ENCODE results near the gene SELENOM.

SELENOM gene

DNA sequence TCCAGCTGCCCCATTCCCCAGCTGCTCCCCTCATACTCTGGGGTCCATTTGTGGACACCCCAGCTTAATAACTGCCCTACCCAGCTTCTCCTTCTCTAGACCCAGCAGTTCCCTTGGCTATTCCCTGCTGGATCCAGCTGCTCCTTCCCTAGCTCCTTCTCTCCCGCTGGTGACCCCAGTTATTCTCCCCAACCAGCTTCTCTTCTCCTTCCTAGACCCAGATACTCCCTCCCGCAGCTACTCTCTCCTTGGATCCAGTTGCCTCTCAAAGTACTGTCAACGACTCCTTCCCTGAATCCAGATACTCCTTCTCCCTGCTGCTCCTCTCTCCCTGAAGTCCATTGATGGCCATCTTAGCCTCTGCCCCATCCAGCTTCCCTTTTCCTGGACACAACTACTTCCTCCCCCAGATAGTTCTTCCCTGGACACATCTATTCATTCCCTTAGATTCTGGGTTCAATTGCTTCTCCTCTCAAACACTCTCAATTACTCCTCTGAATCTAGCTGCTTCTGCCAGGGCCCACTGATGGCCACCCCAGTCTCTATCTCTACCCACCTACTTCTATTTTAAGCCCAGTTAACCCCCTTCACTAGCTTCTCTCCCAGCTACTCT lies 11.6 kb downstream of the SELENOM start:
- H3K27me3 ChIP-seq (ENCODE audit: control insufficient read depth, insufficient read depth, low read length), result no peaks in the 10 kb centered on the region
- no peak overlapping the region for H3K4me3 ChIP-seq (ENCODE audit: low read length)
- no peaks in the 10 kb centered on the region for H3K4me1 ChIP-seq (ENCODE audit: control insufficient read depth, insufficient read depth, low read length)
- H3K4me2 ChIP-seq (ENCODE audit: low read length), result no peak overlapping the region
- no peaks in the 10 kb centered on the region for H3K9me3 ChIP-seq (replicated peaks; ENCODE audit: low read length)
- H3K36me3 ChIP-seq (ENCODE audit: insufficient read depth, low read length), result peaks cover 93% of the 10 kb centered on the region
- no peak overlapping the region for H3K9ac ChIP-seq (ENCODE audit: low read depth, low read length)

DNA sequence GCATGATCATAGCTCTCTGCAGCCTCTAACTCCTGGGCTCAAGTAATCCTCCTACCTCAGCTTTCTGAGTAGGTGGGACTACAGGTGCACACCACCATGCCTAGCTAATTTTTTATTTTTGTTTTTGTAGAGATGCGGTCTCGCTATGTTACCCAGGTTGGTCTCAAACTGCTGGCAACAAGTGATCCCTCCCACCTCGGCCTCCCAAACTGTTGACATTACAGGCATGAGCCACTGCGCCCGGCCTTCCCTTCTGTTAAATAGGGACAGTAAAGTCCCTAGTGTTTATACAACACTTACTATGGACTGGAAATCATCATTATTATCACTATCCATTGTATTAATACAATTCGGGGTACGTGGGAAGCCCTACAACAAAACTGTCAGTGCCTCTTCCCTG lies 12.6 kb downstream of the SELENOM start:
- no peaks in the 10 kb centered on the region for H3K9me3 ChIP-seq (replicated peaks; ENCODE audit: low read length)
- no peak overlapping the region for H3K9ac ChIP-seq (ENCODE audit: low read depth, low read length)
- no peak overlapping the region for H3K4me2 ChIP-seq (ENCODE audit: low read length)
- peaks cover 95% of the 10 kb centered on the region for H3K36me3 ChIP-seq (ENCODE audit: insufficient read depth, low read length)
- H3K4me1 ChIP-seq (ENCODE audit: control insufficient read depth, insufficient read depth, low read length), result no peaks in the 10 kb centered on the region
- no peaks in the 10 kb centered on the region for H3K27me3 ChIP-seq (ENCODE audit: control insufficient read depth, insufficient read depth, low read length)
- no peak overlapping the region for H3K4me3 ChIP-seq (ENCODE audit: low read length)

DNA sequence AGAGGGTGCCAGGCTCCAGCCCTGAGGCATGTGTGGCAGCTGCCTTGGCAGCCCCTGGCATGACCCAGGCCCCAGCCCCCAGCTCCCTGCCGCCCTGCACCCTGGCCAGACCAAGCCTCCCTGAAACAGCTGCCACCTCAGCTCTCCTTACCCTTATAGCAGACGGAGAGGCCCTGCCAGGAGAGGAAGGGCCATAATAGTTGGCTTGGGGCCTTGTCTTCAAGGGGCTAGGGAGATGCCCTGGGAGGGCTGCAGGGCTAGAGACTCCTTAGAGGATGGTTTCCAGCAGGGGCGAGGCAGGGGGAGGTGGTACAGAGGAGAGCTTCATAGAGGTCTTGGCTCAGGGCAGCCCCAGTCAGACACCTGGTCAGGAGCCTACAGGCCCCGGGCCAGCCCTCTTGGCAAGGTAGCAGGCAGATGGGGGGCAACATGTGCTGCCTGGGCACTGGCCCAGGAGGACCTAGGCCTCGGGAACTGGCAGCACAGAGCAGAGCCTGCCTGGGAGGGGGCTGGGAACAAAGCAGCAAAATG lies 13.3 kb downstream of the SELENOM start:
- Histone ChIP-seq H3K9me3 (replicated peaks; ENCODE audit: low read length) (no peaks in the 10 kb centered on the region), H3K27me3 (ENCODE audit: control insufficient read depth, insufficient read depth, low read length) (no peaks in the 10 kb centered on the region), H3K4me2 (ENCODE audit: low read length) (no peak overlapping the region), H3K4me3 (ENCODE audit: low read length) (no peak overlapping the region), H3K36me3 (ENCODE audit: insufficient read depth, low read length) (peaks cover 95% of the 10 kb centered on the region), H3K4me1 (ENCODE audit: control insufficient read depth, insufficient read depth, low read length) (no peaks in the 10 kb centered on the region), H3K9ac (ENCODE audit: low read depth, low read length) (no peak overlapping the region)

DNA sequence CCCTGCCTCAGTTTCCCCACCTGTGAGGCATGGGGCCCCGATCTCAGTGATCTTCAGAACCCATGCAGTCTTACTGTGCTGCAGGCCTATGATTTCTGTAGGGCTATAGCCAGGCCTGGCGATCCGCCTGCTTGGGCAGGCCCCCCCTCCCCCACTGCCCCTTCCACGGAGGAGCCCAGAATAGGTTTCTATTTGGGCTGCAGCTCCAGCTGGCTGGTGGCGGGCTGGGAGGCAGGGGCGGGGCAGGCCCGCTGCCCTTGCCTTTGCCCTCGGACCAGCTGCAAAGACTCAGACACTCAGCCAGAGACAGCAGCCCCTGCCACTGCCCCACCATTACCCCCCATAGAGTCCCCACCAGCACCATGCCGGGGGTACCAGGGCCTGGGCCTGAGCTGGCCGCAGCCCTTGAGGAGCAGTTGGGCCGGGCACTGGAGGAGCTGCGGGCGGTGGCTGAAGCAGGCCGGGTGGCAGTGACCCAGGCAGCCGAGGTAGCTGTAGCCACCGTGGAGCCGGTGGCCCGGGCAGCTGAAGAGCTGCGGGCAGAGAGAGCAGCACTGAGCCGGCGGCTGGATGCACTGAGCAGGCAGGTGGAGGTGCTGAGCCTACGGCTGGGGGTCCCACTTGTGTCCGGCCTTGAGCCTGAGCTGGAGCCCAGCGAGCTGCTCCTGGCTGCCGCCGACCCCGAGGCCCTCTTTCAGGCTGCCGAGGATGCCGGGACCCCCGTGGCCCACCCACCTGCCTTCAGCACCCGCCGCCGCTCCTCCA lies 14.1 kb downstream of the SELENOM start:
- Histone ChIP-seq H3K4me3 (ENCODE audit: low read length) (no peak overlapping the region), H3K4me2 (ENCODE audit: low read length) (no peak overlapping the region), H3K36me3 (ENCODE audit: insufficient read depth, low read length) (peaks cover 97% of the 10 kb centered on the region), H3K9ac (ENCODE audit: low read depth, low read length) (no peak overlapping the region), H3K27me3 (ENCODE audit: control insufficient read depth, insufficient read depth, low read length) (no peaks in the 10 kb centered on the region), H3K4me1 (ENCODE audit: control insufficient read depth, insufficient read depth, low read length) (no peaks in the 10 kb centered on the region), H3K9me3 (replicated peaks; ENCODE audit: low read length) (no peaks in the 10 kb centered on the region)

DNA sequence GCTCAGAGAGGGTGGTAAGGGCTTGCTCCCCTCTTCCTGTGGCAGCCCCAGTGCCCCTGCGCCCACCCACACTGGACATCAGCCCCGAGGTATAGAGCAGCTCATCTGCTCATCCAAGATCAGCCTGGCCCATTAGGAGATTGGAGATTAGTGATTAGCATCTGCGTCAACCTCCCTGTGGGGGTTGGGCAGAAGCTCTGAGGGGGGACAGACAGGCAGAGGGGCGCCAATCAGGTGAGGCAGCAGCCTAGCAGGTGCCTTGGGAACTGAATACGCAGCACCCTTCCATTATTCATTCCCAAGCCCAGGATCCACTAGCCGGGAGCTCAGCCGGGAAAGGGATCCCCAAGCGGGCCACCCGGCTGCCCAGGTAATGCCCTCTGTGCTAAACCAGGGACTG lies 15.2 kb downstream of the SELENOM start:
- H3K4me1 ChIP-seq (ENCODE audit: control insufficient read depth, insufficient read depth, low read length), result no peaks in the 10 kb centered on the region
- no peaks in the 10 kb centered on the region for H3K27me3 ChIP-seq (ENCODE audit: control insufficient read depth, insufficient read depth, low read length)
- no peak overlapping the region for H3K4me2 ChIP-seq (ENCODE audit: low read length)
- no peak overlapping the region for H3K9ac ChIP-seq (ENCODE audit: low read depth, low read length)
- H3K9me3 ChIP-seq (replicated peaks; ENCODE audit: low read length), result no peaks in the 10 kb centered on the region
- H3K4me3 ChIP-seq (ENCODE audit: low read length), result no peak overlapping the region
- H3K36me3 ChIP-seq (ENCODE audit: insufficient read depth, low read length), result peaks cover 98% of the 10 kb centered on the region

DNA sequence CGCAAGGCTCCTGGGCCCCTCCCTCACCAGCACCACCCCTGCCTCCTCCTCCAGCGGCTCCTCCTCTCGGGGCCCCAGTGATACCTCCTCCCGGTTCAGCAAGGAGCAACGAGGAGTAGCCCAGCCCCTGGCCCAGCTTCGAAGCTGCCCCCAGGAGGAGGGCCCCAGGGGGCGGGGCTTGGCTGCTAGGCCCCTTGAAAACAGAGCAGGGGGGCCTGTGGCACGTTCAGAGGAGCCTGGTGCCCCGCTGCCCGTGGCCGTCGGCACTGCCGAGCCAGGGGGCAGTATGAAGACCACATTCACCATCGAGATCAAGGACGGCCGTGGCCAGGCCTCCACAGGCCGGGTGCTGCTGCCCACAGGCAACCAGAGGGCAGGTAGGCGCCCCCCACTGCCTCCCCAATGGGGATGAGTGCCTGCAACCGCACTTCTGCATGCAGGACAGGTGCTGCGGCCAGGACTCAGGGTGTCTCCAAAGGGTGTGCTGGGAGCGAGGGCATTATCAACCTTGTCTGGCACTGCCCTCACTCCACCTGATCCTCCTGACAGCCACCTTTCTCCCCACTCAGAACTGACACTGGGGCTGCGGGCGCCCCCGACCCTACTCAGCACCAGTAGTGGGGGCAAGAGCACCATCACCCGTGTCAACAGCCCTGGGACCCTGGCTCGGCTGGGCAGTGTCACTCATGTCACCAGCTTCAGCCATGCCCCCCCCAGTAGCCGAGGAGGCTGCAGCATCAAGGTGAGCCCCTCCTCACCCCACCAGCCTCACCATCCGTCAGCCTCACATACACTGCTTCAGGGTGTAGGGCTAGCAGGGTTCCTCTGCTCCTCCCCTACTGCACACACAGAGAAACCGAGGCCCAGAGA lies 16.0 kb downstream of the SELENOM start:
- peaks cover 5% of the 10 kb centered on the region for H3K4me1 ChIP-seq (ENCODE audit: control insufficient read depth, insufficient read depth, low read length)
- no peak overlapping the region for H3K4me2 ChIP-seq (ENCODE audit: low read length)
- peaks cover 98% of the 10 kb centered on the region for H3K36me3 ChIP-seq (ENCODE audit: insufficient read depth, low read length)
- no peak overlapping the region for H3K4me3 ChIP-seq (ENCODE audit: low read length)
- no peaks in the 10 kb centered on the region for H3K27me3 ChIP-seq (ENCODE audit: control insufficient read depth, insufficient read depth, low read length)
- H3K9me3 ChIP-seq (replicated peaks; ENCODE audit: low read length), result no peaks in the 10 kb centered on the region
- H3K9ac ChIP-seq (ENCODE audit: low read depth, low read length), result no peak overlapping the region

DNA sequence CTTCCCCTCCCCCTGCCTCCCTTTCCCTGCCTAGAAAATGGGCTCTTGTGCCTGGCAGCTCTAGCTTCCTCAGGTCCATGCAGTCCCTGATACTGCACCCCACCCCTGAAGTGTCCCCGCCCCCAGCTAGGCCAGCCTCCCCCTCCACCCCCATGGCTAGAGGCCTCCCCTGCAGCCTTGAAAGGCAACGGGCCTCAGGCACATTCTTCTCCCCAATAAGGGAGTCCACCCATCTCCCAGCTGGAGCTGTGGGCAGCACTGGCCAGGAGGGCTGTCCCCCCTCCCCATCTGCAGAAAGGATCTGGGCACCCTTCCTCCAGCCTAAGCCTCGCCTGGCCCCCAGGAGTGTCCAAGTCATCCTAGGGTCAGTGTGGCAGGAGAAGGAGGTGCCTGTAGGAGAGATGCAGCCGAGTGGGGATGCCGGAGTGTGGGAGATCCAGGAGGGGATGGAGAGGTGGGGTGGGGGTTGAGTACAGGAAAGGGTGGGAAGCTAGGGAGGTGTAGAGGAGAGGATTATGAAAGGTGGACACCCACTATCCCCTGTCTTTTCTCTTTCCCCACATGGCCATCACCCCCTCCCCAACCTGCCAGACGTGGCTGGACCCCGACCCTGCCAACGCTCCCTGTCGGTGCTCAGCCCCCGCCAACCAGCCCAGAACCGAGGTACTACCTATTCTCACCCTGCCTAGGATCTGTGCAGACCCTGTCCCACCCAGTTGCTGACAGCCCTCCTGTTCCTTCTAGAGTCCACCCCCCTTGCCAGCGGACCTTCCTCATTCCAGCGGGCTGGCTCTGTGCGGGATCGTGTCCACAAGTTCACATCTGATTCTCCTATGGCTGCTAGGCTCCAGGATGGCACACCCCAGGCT lies 16.9 kb downstream of the SELENOM start:
- H3K27me3 ChIP-seq (ENCODE audit: control insufficient read depth, insufficient read depth, low read length), result no peaks in the 10 kb centered on the region
- no peak overlapping the region for H3K4me2 ChIP-seq (ENCODE audit: low read length)
- no peak overlapping the region for H3K4me3 ChIP-seq (ENCODE audit: low read length)
- H3K36me3 ChIP-seq (ENCODE audit: insufficient read depth, low read length), result peaks cover 98% of the 10 kb centered on the region
- H3K4me1 ChIP-seq (ENCODE audit: control insufficient read depth, insufficient read depth, low read length), result peaks cover 14% of the 10 kb centered on the region
- H3K9ac ChIP-seq (ENCODE audit: low read depth, low read length), result no peak overlapping the region
- H3K9me3 ChIP-seq (replicated peaks; ENCODE audit: low read length), result no peaks in the 10 kb centered on the region

DNA sequence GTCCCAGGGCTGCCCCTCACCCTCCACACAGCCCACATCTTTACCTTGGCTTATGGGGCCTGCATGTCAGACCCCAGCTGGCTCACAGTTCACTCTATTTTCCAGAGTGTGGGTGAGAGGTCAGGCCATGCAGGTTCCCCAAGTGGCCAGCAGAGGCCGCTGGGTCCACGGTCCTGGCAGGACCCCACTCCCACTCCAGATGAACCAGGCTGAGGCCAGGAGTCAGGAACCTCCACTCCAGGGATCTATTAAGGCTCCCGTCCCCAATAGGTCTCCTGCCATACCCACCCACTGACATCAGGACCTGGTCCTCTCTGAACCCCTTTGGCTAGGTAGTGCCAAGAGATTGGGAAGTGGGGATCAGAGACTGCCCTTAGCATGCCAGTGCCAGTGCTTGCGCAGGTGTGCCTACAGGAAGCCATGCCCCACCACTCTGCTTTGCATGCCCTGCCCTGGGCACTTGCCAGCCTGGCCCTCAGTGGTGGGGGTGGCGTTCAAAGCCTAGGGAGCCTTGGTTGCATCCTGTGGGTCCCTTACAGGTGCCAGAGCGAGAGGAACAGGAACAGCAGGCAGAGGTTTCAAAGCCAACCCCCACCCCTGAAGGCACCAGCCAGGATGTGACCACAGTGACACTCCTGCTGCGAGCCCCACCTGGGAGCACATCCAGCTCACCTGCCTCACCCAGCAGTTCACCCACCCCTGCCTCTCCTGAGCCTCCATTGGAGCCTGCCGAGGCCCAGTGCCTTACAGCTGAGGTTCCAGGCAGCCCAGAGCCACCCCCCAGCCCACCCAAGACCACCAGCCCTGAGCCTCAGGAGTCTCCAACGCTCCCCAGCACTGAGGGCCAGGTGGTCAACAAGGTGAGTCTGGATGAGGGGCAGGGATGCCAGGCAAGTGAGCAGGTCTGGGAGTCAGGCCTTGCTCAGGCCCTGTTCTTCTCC lies 17.9 kb downstream of the SELENOM start:
- Histone ChIP-seq H3K9ac (ENCODE audit: low read depth, low read length) (no peak overlapping the region), H3K9me3 (replicated peaks; ENCODE audit: low read length) (no peaks in the 10 kb centered on the region), H3K4me2 (ENCODE audit: low read length) (no peak overlapping the region), H3K4me3 (ENCODE audit: low read length) (no peak overlapping the region), H3K4me1 (ENCODE audit: control insufficient read depth, insufficient read depth, low read length) (peaks cover 23% of the 10 kb centered on the region), H3K36me3 (ENCODE audit: insufficient read depth, low read length) (peaks cover 89% of the 10 kb centered on the region), H3K27me3 (ENCODE audit: control insufficient read depth, insufficient read depth, low read length) (no peaks in the 10 kb centered on the region)

DNA sequence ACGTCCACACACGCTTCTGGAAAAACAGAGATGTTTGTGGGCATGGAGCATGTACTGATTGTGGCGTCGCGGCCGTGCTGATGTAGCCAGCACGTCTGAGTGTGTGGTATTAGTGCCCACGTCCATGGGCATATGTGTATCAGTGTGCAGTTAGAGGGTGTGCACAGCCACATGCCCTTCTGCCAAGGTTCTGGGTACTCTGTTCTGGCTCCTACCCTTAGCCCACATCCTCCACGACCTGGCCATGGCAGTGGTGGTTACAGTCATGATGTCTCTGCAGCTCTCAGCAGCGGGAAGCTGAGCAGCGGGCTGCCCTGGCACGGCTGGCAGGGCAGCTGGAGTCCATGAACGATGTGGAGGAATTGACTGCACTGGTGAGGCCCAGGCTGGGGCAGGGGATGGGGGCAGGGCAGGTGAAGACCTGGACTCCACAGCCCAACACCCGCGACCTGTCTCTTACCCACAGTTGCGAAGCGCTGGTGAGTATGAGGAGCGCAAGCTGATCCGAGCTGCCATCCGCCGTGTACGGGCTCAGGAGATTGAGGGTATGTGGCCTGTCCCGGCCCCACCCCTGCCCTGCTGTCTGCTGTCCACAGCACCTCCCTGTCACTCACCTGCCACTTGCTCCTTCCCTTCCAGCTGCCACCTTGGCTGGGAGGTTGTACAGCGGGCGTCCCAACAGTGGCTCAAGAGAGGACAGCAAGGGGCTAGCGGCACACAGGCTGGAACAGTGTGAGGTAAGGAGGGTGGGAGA lies 19.0 kb downstream of the SELENOM start:
- Histone ChIP-seq H3K36me3 (ENCODE audit: insufficient read depth, low read length) (peaks cover 88% of the 10 kb centered on the region), H3K9ac (ENCODE audit: low read depth, low read length) (no peak overlapping the region), H3K4me1 (ENCODE audit: control insufficient read depth, insufficient read depth, low read length) (peaks cover 33% of the 10 kb centered on the region)

More for the DNA sequence above, 19.0 kb downstream of the SELENOM start:
- no peak overlapping the region for H3K4me2 ChIP-seq (ENCODE audit: low read length)
- no peaks in the 10 kb centered on the region for H3K9me3 ChIP-seq (replicated peaks; ENCODE audit: low read length)
- H3K27me3 ChIP-seq (ENCODE audit: control insufficient read depth, insufficient read depth, low read length), result no peaks in the 10 kb centered on the region
- H3K4me3 ChIP-seq (ENCODE audit: low read length), result no peak overlapping the region
